ENCODE results near the gene SRI. TPM values are rescaled to one million over a fixed set of nuclear protein-coding genes. Genes with fewer than 3 reads are reported as not detected.

SRI gene
- total RNA-seq, 2 donors from 2014 or later, result 89.9 to 94.7 TPM

- 100% methylated on average over 1 of the region's 1 CpG; no CpG with 5 or more reads in 1 of the 2 experiments for WGBS, 2 experiments (ENCODE audit: insufficient coverage in 1 of 2, insufficient read length in 1 of 2)
- Mint-ChIP-seq H3K27ac (no peak overlapping the region), H3K9me3 (no peaks in the 10 kb centered on the region), H3K4me3 (no peak overlapping the region), H3K36me3 (ENCODE audit: low read depth) (peaks cover 58% of the 10 kb centered on the region), H3K4me1 (peaks cover 16% of the 10 kb centered on the region), H3K27me3 (ENCODE audit: insufficient read depth) (no peaks in the 10 kb centered on the region)
- no peaks in the 10 kb centered on the region for H3K9me3 ChIP-seq (ENCODE audit: control insufficient read depth, low read length)
- H3K4me1 ChIP-seq (ENCODE audit: control insufficient read depth, insufficient read depth, low read length), result peaks cover 3% of the 10 kb centered on the region
- H3K27ac ChIP-seq (ENCODE audit: low read depth, low read length), result no peak overlapping the region
- no peak for TF ChIP-seq CTCF (conservative IDR thresholded peaks at IDR 0.05)
- no peak overlapping the region for H3K4me3 ChIP-seq (ENCODE audit: low read length)
- H3K36me3 ChIP-seq (ENCODE audit: control insufficient read depth, insufficient read depth, low read length), result peaks cover 66% of the 10 kb centered on the region
- DNase-seq, result no peak
- no peak overlapping the region for H3K9ac ChIP-seq (ENCODE audit: extremely low read depth, low read length, poor library complexity, severe bottlenecking)
- H3K27me3 ChIP-seq (ENCODE audit: control insufficient read depth, insufficient read depth, low read length, poor library complexity, severe bottlenecking), result no peaks in the 10 kb centered on the region
Measured at GRCh38 chr7:88212918-88213317, 6.9 kb downstream of the SRI start.

- Histone ChIP-seq H3K9me3 (ENCODE audit: control insufficient read depth, low read length) (no peaks in the 10 kb centered on the region), H3K9ac (ENCODE audit: extremely low read depth, low read length, poor library complexity, severe bottlenecking) (no peak overlapping the region), H3K27me3 (ENCODE audit: control insufficient read depth, insufficient read depth, low read length, poor library complexity, severe bottlenecking) (no peaks in the 10 kb centered on the region), H3K36me3 (ENCODE audit: control insufficient read depth, insufficient read depth, low read length) (peaks cover 66% of the 10 kb centered on the region), H3K4me1 (ENCODE audit: control insufficient read depth, insufficient read depth, low read length) (peaks cover 3% of the 10 kb centered on the region), H3K27ac (ENCODE audit: low read depth, low read length) (no peak overlapping the region), H3K4me3 (ENCODE audit: low read length) (no peak overlapping the region)
- H3K27ac Mint-ChIP-seq, result no peak overlapping the region
- no peak for DNase-seq
- no peak for TF ChIP-seq CTCF (conservative IDR thresholded peaks at IDR 0.05)
- H3K4me3 Mint-ChIP-seq, result no peak overlapping the region
- H3K36me3 Mint-ChIP-seq (ENCODE audit: low read depth), result peaks cover 73% of the 10 kb centered on the region
- no peaks in the 10 kb centered on the region for H3K9me3 Mint-ChIP-seq
- peaks cover 15% of the 10 kb centered on the region for H3K4me1 Mint-ChIP-seq
- H3K27me3 Mint-ChIP-seq (ENCODE audit: insufficient read depth), result no peaks in the 10 kb centered on the region
- WGBS, 2 experiments (ENCODE audit: insufficient coverage in 1 of 2, insufficient read length in 1 of 2), result 96 to 100% methylated on average over 1 to 3 of the region's 3 CpGs
Measured at GRCh38 chr7:88208521-88208920, 11.3 kb downstream of the SRI start.

GRCh38 chr7:88206254-88206653 lies 13.6 kb downstream of the SRI start:
- WGBS, 2 experiments (ENCODE audit: insufficient coverage in 1 of 2, insufficient read length in 1 of 2), result 89 to 99% methylated on average over 2 to 4 of the region's 4 CpGs
- no peak overlapping the region for H3K4me3 ChIP-seq (ENCODE audit: low read length)
- Mint-ChIP-seq H3K27ac (no peak overlapping the region), H3K4me3 (no peak overlapping the region), H3K27me3 (ENCODE audit: insufficient read depth) (no peaks in the 10 kb centered on the region), H3K36me3 (ENCODE audit: low read depth) (peaks cover 67% of the 10 kb centered on the region), H3K4me1 (peaks cover 29% of the 10 kb centered on the region), H3K9me3 (no peaks in the 10 kb centered on the region)
- TF ChIP-seq CTCF (conservative IDR thresholded peaks at IDR 0.05), result no peak
- peaks cover 10% of the 10 kb centered on the region for H3K4me1 ChIP-seq (ENCODE audit: control insufficient read depth, insufficient read depth, low read length)
- DNase-seq, result no peak
- H3K27me3 ChIP-seq (ENCODE audit: control insufficient read depth, insufficient read depth, low read length, poor library complexity, severe bottlenecking), result no peaks in the 10 kb centered on the region
- peaks cover 63% of the 10 kb centered on the region for H3K36me3 ChIP-seq (ENCODE audit: control insufficient read depth, insufficient read depth, low read length)
- H3K9ac ChIP-seq (ENCODE audit: extremely low read depth, low read length, poor library complexity, severe bottlenecking), result no peak overlapping the region
- H3K27ac ChIP-seq (ENCODE audit: low read depth, low read length), result no peak overlapping the region
- H3K9me3 ChIP-seq (ENCODE audit: control insufficient read depth, low read length), result no peaks in the 10 kb centered on the region
